GM12878 (cell line): ENCODE data around the gene MGAT3. TPM values are rescaled to one million over a fixed set of nuclear protein-coding genes. Genes with fewer than 3 reads are reported as not detected.
A peak's percentile ranks its signal among the peaks of the same experiment; 100 is the strongest.

ENCODE experiments used
- ATAC-seq: fragments of 200-7000 bp; cut with Tn5 transposase; 3 replicates; pipeline ENCODE4 v1.9.1; 2020; ENCODE audit warnings: mild to moderate bottlenecking, moderate library complexity
- BruUV-seq: library from RNA; stranded (reverse); fragments of 400-500 nt; replicated peaks from 2 replicates; lab custom pipeline; 2021; lab: Mats Ljungman, UMichigan
- CTCF ChIA-PET: fragments of 300-600 bp; sonication (Branson Sonifier 250); formaldehyde crosslinking; extraction: SDS; loops from one replicate; lab custom pipeline; 2021; ENCODE audit warnings: inconsistent platforms; lab: Yijun Ruan, JAX
- POLR2A ChIA-PET: fragments of 350-600 bp; formaldehyde crosslinking; extraction: SDS; loops from one replicate; lab custom pipeline; 2021; ENCODE audit warnings: inconsistent platforms; lab: Charles Lee
- RAD21 ChIA-PET: fragments of 300-600 bp; sonication (Branson Sonifier 250); formaldehyde crosslinking; loops from one replicate; lab custom pipeline; 2023; ENCODE audit warnings: antibody characterized with exemption; ENCODE audit not compliant: unreplicated experiment; lab: Charles Lee
- SMC1A ChIA-PET: fragments of 300-600 bp; sonication (Branson Sonifier 250); formaldehyde crosslinking; loops from one replicate; lab custom pipeline; 2023; ENCODE audit not compliant: unreplicated experiment, uncharacterized antibody; lab: Charles Lee
- DNase-seq: peaks from one replicate; pipeline ENCODE4 v3.0.0-alpha.2; 2011; ENCODE audit warnings: low read depth, low spot score
- FAIRE-seq: peaks from 3 replicates; lab custom pipeline; 2011; peaks lifted over from hg19 to GRCh38; lab: Jason Lieb, UNC
- H2AFZ ChIP-seq: 2 replicates; pipeline ENCODE4 v1.6.0; 2011; ENCODE audit warnings: low read depth, low read length, control low read depth; ENCODE audit not compliant: control insufficient read depth
- H3K27ac ChIP-seq: 2 replicates; pipeline ENCODE4 v1.5.1; 2011; ENCODE audit warnings: control low read depth; ENCODE audit not compliant: control insufficient read depth, insufficient read depth
- H3K27me3 ChIP-seq, 2 experiments: replicated peaks in 1 of 2; 2 replicates each; pipeline versions ENCODE4 v1.6.0 to v1.6.1; 2011; ENCODE audit warnings: low read length in 1 of 2; ENCODE audit not compliant: control insufficient read depth in 2 of 2, insufficient read depth in 2 of 2
- H3K36me3 ChIP-seq, 2 experiments: 2 replicates each; pipeline ENCODE4 v1.5.1; 2011; ENCODE audit warnings: low read length in 1 of 2; ENCODE audit not compliant: control insufficient read depth in 2 of 2, insufficient read depth in 2 of 2
- H3K4me1 ChIP-seq: 2 replicates; pipeline ENCODE4 v1.6.1; 2011; ENCODE audit warnings: mild to moderate bottlenecking, low read length, moderate library complexity, mixed read lengths; ENCODE audit not compliant: control insufficient read depth, insufficient read depth
- H3K4me2 ChIP-seq: 2 replicates; pipeline ENCODE4 v1.6.0; 2011; ENCODE audit warnings: control low read depth; ENCODE audit not compliant: control insufficient read depth, insufficient read depth
- H3K4me3 ChIP-seq: fragments of 200-600 bp; sonication (generic); 2 replicates; pipeline ENCODE4 v1.5.1; 2016
- H3K79me2 ChIP-seq: 2 replicates; pipeline ENCODE4 v1.6.0; 2011; ENCODE audit warnings: low read length; ENCODE audit not compliant: control insufficient read depth, insufficient read depth
- H3K9ac ChIP-seq: 2 replicates; pipeline ENCODE4 v1.8.0; 2011; ENCODE audit warnings: low read length, control low read depth, mixed read lengths; ENCODE audit not compliant: control insufficient read depth, insufficient read depth
- H3K9me3 ChIP-seq: replicated peaks from 3 replicates; pipeline ENCODE4 v1.5.1; 2011; ENCODE audit warnings: mild to moderate bottlenecking, low read length; ENCODE audit not compliant: control insufficient read depth, insufficient read depth
- H4K20me1 ChIP-seq: 2 replicates; pipeline ENCODE4 v1.6.0; 2011; ENCODE audit not compliant: control insufficient read depth, insufficient read depth
- BACH1 ChIP-seq: fragments of 450-650 bp; IDR thresholded peaks from 2 replicates; pipeline ENCODE4 v1.6.1; 2017; ENCODE audit warnings: mild to moderate bottlenecking, borderline replicate concordance
- IRF4 ChIP-seq: IDR thresholded peaks from 2 replicates; pipeline ENCODE4 v1.6.1; 2011; ENCODE audit warnings: low read depth, low read length
- POLR2A ChIP-seq: IDR thresholded peaks from 2 replicates; pipeline ENCODE4 v1.6.1; 2011; ENCODE audit warnings: low read depth, mild to moderate bottlenecking, low read length
- RBBP5 ChIP-seq: fragments of 200-600 bp; sonication (generic); conservative IDR thresholded peaks from 2 replicates; pipeline ENCODE4 v1.6.1; 2016
- TCF7 ChIP-seq: IDR thresholded peaks from 2 replicates; pipeline ENCODE4 v1.6.1; 2014; ENCODE audit warnings: antibody characterized with exemption, borderline replicate concordance
- WGBS: methylation state at CpG from one replicate; pipeline ENCODE4 v1.1.6; 2016; ENCODE audit warnings: low lambda C conversion rate; ENCODE audit not compliant: insufficient replicate concordance, insufficient coverage; ENCODE audit errors: missing lambda C conversion rate; 5-methylcytosine and 5-hydroxymethylcytosine counted together
- in situ Hi-C: fragments of 300-500 bp; cut with MboI; formaldehyde crosslinking; loops from 9 replicates; pipeline ENCODE4 v1.14.3; 2018; ENCODE audit warnings: mixed read lengths
- intact Hi-C: fragments of 100-400 bp; cut with micrococcal nuclease; formaldehyde crosslinking; loops from one replicate; pipeline ENCODE4 v1.14.2; 2022; ENCODE audit not compliant: unreplicated experiment
- polyA plus RNA-seq, 11 experiments: library from polyadenylated mRNA; depleted of rRNA in 4 of 11; unstranded in 6 of 11; stranded (reverse) in 5 of 11; fragments of >200 nt; fragmentation: Nextera tagmentation in 4 of 11; fragmentation: Illumina TruSeq in 1 of 11; extraction: Ambion mirVana in 4 of 11; extraction: Trizol in 1 of 11; gene quantifications; 1 replicate in 1 of 11; 2 replicates in 10 of 11; pipeline versions ENCODE4 v1.2.1 to v1.2.3, GENCODE V29; 2011 to 2016; ENCODE audit warnings: inconsistent platforms in 2 of 11, missing spikeins in 2 of 11, low read depth in 1 of 11
- total RNA-seq, 4 experiments: library from RNA; depleted of rRNA in 3 of 4; stranded (reverse); fragments of >200 nt in 3 of 4; fragmentation: Illumina TruSeq in 1 of 4; extraction: Trizol in 1 of 4; gene quantifications; 2 replicates each; pipeline versions ENCODE4 v1.2.1 to v1.2.3, GENCODE V29; 2013 to 2021

Gene MGAT3
- total and polyA plus RNA-seq, 10 of the 15 experiments (the other 5 are each of a cell fraction or from before 2014, with no cell fraction given), result 0.32 to 40.2 (median 11.9) TPM

- TF ChIP-seq IRF4 (no peak), BACH1 (no peak)
Measured at GRCh38 chr22:39512026-39512425, 55.2 kb downstream of the MGAT3 start (continued).

DNA sequence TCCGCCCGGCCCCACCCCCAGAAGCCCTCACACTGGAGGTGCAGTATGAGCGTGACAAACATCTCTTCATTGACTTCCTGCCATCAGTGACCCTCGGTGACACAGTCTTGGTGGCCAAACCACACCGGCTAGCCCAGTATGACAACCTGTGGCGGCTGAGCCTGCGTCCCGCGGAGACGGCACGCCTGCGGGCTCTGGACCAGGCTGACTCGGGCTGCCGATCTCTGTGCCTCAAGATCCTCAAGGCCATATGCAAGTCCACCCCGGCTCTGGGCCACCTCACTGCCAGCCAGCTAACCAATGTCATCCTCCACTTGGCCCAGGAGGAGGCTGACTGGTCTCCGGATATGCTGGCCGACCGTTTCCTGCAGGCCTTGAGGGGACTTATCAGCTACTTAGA is 57.0 kb downstream of the MGAT3 start:
- no peak for FAIRE-seq
- H3K4me1 ChIP-seq, result peaks cover 19% of the 10 kb centered on the region
- BruUV-seq, result no TSS peak
- no peak for ATAC-seq
- TF ChIP-seq RBBP5 (no peak), POLR2A (peak; percentile 21; the same call in 1 of the 2 replicates), TCF7 (no peak)
- 89% methylated on average over 18 of the region's 18 CpGs for WGBS
- H3K36me3 ChIP-seq, result peaks cover 34 to 39% of the 10 kb centered on the region in 2 experiments; a peak in 3 of 4 replicates
- H3K79me2 ChIP-seq, result peaks cover 15% of the 10 kb centered on the region
- DNase-seq, result no peak
- intact Hi-C loops, result loop anchor here (1.0 kb wide), 1 partner anchor 170 kb away; no protein-coding TSS in a partner anchor
- in situ Hi-C loops, result loop anchor here (25.0 kb wide), 1 partner anchor 351 kb away; the partner anchor contains the start of gene CBX7
- no peak overlapping the region for H3K27ac ChIP-seq
- ChIA-PET POLR2A (interaction anchor here (0.9 to 1.1 kb wide), 2 partner anchors 17 to 18 kb away, joined by 3 to 5 read pairs; no protein-coding TSS in a partner anchor), SMC1A (interaction anchor here (1.0 to 2.0 kb wide), 10 partner anchors 9 to 203 kb away, joined by 3 to 8 read pairs (median 4); no protein-coding TSS in a partner anchor), RAD21 (interaction anchor here (1.0 to 1.6 kb wide), 3 partner anchors 15 to 20 kb away, joined by 3 to 5 read pairs (median 4); no protein-coding TSS in a partner anchor), CTCF (interaction anchor here (0.6 to 8.0 kb wide), 21 partner anchors 11 to 203 kb away, joined by 3 to 75 read pairs (median 6); partner anchors contain the start of genes MIEF1, RPL3, RPS19BP1 and TAB1)
- H3K27me3 ChIP-seq, result no peaks in the 10 kb centered on the region
- H3K4me2 ChIP-seq, result no peak overlapping the region
- H3K4me3 ChIP-seq, result no peak overlapping the region
- no peak overlapping the region for H3K9ac ChIP-seq
- H3K9me3 ChIP-seq, result no peaks in the 10 kb centered on the region
- peaks cover 4% of the 10 kb centered on the region; the same call in 1 of the 2 replicates for H4K20me1 ChIP-seq
- H2AFZ ChIP-seq, result no peak overlapping the region
